ENCODE results near the gene DPCD.

DNA sequence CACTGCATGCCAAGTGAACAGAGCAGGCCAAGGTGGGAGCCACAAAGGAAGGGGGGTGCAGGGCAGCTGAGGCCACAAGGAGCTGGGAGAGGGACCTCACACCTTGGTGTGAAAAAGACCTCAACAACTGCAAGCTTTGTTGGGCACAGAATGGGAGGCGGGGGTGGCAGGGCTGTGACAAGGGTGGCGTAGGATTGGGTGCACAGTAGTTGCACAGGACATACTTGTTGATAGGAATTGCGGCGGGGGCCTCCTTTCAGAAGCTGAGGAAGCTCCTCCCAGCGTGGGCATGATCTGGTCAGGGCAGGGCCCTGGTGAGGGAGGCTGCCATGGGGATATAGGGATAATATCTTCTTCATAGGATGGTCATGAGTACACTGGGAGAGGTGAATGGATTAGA is 25.9 kb upstream of the DPCD start:
- no peak for TF ChIP-seq CTCF (IDR thresholded peaks at IDR 0.05)
- no peak for TF ChIP-seq POLR2A (IDR thresholded peaks at IDR 0.05)
